ENCODE results near the gene SYT6.

The SYT6 gene, protein sequence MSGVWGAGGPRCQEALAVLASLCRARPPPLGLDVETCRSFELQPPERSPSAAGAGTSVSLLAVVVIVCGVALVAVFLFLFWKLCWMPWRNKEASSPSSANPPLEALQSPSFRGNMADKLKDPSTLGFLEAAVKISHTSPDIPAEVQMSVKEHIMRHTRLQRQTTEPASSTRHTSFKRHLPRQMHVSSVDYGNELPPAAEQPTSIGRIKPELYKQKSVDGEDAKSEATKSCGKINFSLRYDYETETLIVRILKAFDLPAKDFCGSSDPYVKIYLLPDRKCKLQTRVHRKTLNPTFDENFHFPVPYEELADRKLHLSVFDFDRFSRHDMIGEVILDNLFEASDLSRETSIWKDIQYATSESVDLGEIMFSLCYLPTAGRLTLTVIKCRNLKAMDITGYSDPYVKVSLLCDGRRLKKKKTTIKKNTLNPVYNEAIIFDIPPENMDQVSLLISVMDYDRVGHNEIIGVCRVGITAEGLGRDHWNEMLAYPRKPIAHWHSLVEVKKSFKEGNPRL

GRCh38 chr1:114153261-114154145, at the start of gene SYT6:
SYT6 (minus strand) TSS chr1:114153869; CDS start chr1:114153772, 97 bp downstream.
- FAIRE-seq (no peak), DNase-seq (ENCODE audit: insufficient read length, low spot score) (no peak)
- no peak for TF ChIP-seq POLR2A (IDR thresholded peaks at IDR 0.05; ENCODE audit: low read depth, low read length)

DNA sequence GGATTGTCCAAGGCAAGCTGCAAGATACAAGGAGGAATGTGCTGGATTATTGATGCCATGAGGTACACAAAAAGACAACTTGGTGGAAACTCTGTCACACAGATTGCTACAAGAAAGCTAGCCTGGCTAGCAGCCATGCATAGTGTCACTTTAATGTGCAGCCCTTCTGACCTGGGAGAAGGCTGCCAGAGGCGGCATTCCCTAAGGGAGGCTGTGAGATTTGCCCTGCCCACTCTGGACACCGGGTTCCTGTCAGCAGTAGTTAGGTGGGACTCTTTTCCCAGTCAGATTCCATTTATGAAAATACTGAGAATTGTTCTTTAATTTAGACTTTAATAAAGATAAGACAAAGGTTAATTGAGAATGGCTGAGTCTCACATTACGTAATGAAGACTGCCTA, 47.8 kb upstream of the SYT6 start:
- TF ChIP-seq POLR2A (IDR thresholded peaks at IDR 0.05; ENCODE audit: low read depth, low read length) = no peak
- FAIRE-seq = no peak
- DNase-seq (ENCODE audit: insufficient read length, low spot score) = no peak

- no peak for DNase-seq (ENCODE audit: insufficient read length, low spot score)
- no peak for TF ChIP-seq POLR2A (IDR thresholded peaks at IDR 0.05; ENCODE audit: low read depth, low read length)
- FAIRE-seq = no peak
Observed at GRCh38 chr1:114199017-114199594, 45.4 kb upstream of the SYT6 start.

DNA sequence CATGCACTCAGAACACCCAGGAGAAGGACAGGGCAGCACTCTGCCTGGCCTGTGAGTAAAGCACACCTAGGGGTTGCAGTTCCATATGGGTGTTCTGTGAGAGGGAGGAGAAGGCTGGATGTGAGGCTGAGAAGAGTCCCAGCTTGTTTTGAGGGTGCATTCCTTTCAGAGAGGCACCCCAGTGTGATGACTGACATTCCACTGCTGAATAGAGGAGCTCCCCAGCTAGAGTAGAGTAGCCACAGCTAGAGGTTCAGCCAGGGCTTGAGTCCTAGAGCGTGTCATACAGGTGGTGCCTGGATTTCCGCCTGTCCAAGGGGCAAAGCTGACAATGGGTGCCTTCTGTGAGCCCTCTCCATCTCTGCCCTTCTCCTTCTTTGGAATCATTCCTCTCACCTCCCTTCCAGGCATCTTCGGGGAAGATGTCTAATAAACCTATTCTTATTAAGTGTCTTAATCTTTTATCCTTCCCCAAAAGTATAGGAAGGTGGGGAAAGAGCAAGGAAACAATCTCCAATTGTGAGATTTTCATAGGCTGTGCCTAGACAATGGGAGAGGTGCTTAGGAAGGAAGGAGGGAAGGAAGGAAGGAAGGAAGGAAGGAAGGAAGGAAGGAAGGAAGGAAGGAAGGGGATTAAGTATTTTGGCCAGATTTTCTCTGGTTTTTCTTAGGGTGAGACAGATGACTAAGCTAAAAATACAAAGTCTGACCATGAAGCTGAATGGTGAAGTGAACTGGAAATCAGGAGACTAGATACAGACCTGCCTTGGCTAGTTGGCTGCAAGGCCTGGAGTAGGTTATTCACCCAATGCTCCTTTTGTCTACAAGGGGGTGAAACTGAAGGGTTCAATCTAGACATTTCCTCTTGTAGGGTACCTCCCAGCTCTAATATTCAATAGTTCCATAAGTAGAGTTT, 43.6 kb upstream of the SYT6 start:
- no peak for FAIRE-seq
- DNase-seq (ENCODE audit: insufficient read length, low spot score) = no peak

DNA sequence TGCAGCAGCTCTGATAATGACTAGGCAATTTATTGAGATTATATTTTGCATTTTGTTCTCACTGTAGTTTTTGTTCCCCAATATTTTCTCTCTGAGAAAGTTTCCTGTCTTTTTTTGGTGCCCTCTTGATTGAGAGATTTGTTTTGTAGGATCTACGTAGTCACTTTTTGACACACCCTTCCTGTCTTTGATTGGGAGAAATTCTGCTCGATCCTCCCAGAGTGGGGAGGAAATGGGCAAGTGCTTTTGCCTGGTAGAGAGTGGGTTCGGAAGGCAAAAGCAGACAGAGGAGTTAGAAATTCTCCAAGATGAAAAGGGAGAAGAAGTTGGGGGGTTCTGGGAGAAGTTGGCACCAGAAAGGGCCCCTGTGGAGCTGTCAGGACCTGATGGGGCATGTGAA, 42.1 kb upstream of the SYT6 start:
- no peak for DNase-seq (ENCODE audit: insufficient read length, low spot score)

More for the DNA sequence above, 43.6 kb upstream of the SYT6 start:
- TF ChIP-seq POLR2A (IDR thresholded peaks at IDR 0.05; ENCODE audit: low read depth, low read length) = no peak

DNA sequence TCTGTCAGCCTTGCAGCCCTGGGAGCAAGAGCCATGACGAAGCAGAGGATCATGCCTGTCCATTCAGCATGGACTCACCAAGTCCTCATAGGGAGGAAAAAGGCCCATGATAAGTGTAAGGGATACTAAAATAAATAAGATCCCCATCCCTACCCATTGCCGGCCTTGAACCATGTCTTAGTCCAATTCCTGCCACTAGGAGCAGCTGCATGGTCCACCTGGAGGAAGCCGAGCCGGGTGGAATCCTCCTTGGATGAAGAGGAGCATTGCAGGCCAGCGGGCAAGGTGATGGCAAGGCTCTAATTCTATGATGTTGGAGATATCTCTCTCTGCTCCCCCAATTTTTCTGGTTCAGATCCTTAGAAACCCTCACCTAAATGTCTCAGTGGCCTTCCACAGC, 38.7 kb upstream of the SYT6 start:
- TF ChIP-seq POLR2A (IDR thresholded peaks at IDR 0.05; ENCODE audit: low read depth, low read length) = no peak
- DNase-seq (ENCODE audit: insufficient read length, low spot score) = no peak
- no peak for FAIRE-seq

More for the DNA sequence above, 42.1 kb upstream of the SYT6 start:
- no peak for TF ChIP-seq POLR2A (IDR thresholded peaks at IDR 0.05; ENCODE audit: low read depth, low read length)
- FAIRE-seq = no peak

- DNase-seq (ENCODE audit: insufficient read length, low spot score) = no peak
- TF ChIP-seq POLR2A (IDR thresholded peaks at IDR 0.05; ENCODE audit: low read depth, low read length) = no peak
- FAIRE-seq = no peak
Observed at GRCh38 chr1:114189398-114189797, 35.7 kb upstream of the SYT6 start.

GRCh38 chr1:114181356-114181755, 27.7 kb upstream of the SYT6 start:
- DNase-seq (ENCODE audit: insufficient read length, low spot score) (no peak), FAIRE-seq (no peak)
- no peak for TF ChIP-seq POLR2A (IDR thresholded peaks at IDR 0.05; ENCODE audit: low read depth, low read length)

GRCh38 chr1:114180742-114181141, 27.1 kb upstream of the SYT6 start:
- no peak for TF ChIP-seq POLR2A (IDR thresholded peaks at IDR 0.05; ENCODE audit: low read depth, low read length)
- FAIRE-seq (no peak), DNase-seq (ENCODE audit: insufficient read length, low spot score) (no peak)

DNA sequence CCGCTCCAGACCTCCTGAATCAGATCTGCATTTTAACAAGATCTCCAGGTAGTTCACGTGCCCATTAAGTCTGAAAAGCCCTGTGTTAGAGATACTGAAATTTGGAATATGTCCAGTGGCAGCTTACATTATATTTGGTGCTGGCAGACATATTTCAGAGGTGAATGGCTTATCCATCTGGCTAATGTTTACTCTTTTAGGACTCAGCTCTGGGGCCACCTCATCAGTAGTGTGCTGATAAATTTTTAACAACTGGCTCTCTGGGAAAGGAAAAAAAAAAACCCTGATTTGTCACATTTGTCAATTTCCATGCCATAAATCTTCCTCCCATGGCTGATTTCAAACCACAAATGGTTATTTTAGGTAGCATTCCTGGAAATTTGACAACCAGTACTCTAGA, 25.3 kb upstream of the SYT6 start:
- DNase-seq (ENCODE audit: insufficient read length, low spot score) (no peak), FAIRE-seq (no peak)
- no peak for TF ChIP-seq POLR2A (IDR thresholded peaks at IDR 0.05; ENCODE audit: low read depth, low read length)

- DNase-seq (ENCODE audit: insufficient read length, low spot score) (no peak), FAIRE-seq (no peak)
- TF ChIP-seq POLR2A (IDR thresholded peaks at IDR 0.05; ENCODE audit: low read depth, low read length) = no peak
Observed at GRCh38 chr1:114177282-114177681, 23.6 kb upstream of the SYT6 start.

- FAIRE-seq = no peak
- no peak for DNase-seq (ENCODE audit: insufficient read length, low spot score)
Observed at GRCh38 chr1:114176366-114176765, 22.7 kb upstream of the SYT6 start.

DNA sequence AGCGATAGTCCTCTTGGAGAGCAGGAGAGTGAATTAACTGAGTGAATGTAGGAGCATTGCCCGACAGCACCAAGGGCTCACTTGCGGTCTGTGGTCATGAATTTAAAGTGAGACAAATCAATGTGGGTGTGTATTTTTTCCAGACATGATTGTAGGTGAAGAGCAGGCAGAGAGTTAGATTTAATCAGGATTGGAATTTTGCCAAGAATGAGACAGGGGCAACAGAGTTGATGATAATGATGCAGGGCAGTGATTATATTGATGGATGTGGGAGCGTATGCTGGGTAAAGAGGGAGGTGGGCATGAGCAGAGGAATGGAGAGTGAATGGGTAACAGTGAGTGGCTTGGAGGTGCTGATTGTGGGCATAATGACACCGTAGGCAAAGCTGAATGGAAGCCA, 20.0 kb upstream of the SYT6 start:
- TF ChIP-seq POLR2A (IDR thresholded peaks at IDR 0.05; ENCODE audit: low read depth, low read length) = no peak
- FAIRE-seq (no peak), DNase-seq (ENCODE audit: insufficient read length, low spot score) (no peak)

More at GRCh38 chr1:114176366-114176765, 22.7 kb upstream of the SYT6 start:
- TF ChIP-seq POLR2A (IDR thresholded peaks at IDR 0.05; ENCODE audit: low read depth, low read length) = no peak
